Astrocyte of the cerebellum (primary cell): Measurements from ENCODE around the gene DDX56.

Source experiments
- DNase-seq: peaks from one replicate; pipeline ENCODE4 v3.0.0-alpha.2; 2011; ENCODE audit warnings: low read depth
- H3K4me3 ChIP-seq: 2 replicates; pipeline ENCODE4 v1.5.1; 2011; ENCODE audit warnings: mild to moderate bottlenecking, low read depth, low read length, moderate library complexity
- in situ Hi-C: cut with HindIII; loops from 2 replicates; pipeline ENCODE4 v1.10.0; 2017; ENCODE audit warnings: low sequenced_read_pairs
- TF ChIP-seq, protein P1 (sequence below): IDR thresholded peaks from 2 replicates; pipeline ENCODE4 v1.5.1; 2012; ENCODE audit warnings: low read length, low read depth, moderate library complexity, mild to moderate bottlenecking; ENCODE audit errors: missing control alignments

Gene DDX56

DNA sequence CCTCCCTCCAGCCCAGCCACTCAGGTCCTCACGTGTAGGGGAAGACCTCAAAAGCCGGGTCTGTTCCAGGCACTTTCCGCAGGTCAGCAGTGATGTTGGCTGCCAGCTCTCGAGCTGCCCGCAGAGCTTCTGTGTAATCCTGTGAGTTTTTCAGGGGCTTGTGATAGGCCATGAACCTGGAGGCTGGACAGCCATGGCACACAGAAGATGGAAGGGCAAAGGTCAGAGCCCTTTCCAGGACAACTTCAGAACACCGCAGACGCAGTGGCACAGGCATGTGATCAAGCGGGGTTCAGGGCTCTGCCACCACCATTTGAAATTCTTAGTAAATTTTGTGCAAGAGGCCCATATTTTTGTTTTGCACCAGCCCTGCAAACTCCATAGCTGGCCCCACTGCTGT is 56.5 kb downstream of the DDX56 start:
- in situ Hi-C loops, result no loop called here
- DNase-seq, result no peak
- TF ChIP-seq, protein P1, sequence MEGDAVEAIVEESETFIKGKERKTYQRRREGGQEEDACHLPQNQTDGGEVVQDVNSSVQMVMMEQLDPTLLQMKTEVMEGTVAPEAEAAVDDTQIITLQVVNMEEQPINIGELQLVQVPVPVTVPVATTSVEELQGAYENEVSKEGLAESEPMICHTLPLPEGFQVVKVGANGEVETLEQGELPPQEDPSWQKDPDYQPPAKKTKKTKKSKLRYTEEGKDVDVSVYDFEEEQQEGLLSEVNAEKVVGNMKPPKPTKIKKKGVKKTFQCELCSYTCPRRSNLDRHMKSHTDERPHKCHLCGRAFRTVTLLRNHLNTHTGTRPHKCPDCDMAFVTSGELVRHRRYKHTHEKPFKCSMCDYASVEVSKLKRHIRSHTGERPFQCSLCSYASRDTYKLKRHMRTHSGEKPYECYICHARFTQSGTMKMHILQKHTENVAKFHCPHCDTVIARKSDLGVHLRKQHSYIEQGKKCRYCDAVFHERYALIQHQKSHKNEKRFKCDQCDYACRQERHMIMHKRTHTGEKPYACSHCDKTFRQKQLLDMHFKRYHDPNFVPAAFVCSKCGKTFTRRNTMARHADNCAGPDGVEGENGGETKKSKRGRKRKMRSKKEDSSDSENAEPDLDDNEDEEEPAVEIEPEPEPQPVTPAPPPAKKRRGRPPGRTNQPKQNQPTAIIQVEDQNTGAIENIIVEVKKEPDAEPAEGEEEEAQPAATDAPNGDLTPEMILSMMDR, result no peak
- H3K4me3 ChIP-seq, result no peak overlapping the region
